ENCODE data around the gene CLK2.

DNA sequence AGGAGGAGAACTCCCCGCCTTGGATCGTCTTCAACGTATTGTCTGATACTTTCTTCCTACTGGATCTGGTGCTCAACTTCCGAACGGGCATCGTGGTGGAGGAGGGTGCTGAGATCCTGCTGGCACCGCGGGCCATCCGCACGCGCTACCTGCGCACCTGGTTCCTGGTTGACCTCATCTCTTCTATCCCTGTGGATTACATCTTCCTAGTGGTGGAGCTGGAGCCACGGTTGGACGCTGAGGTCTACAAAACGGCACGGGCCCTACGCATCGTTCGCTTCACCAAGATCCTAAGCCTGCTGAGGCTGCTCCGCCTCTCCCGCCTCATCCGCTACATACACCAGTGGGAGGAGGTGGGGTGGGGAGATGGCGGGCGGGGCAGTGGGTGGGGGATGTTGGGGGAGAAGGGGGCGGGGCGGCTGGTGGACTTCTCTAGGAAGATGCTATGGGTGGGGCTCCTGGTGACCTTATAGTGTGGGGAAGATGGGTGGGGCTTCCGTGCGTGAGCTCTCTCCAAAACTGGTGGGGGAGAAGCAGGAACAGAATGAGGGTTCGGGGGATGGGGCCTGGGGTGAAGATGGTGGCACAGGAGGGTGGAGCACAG lies 9.3 kb upstream of the CLK2 start:
- TF ChIP-seq, protein P1, sequence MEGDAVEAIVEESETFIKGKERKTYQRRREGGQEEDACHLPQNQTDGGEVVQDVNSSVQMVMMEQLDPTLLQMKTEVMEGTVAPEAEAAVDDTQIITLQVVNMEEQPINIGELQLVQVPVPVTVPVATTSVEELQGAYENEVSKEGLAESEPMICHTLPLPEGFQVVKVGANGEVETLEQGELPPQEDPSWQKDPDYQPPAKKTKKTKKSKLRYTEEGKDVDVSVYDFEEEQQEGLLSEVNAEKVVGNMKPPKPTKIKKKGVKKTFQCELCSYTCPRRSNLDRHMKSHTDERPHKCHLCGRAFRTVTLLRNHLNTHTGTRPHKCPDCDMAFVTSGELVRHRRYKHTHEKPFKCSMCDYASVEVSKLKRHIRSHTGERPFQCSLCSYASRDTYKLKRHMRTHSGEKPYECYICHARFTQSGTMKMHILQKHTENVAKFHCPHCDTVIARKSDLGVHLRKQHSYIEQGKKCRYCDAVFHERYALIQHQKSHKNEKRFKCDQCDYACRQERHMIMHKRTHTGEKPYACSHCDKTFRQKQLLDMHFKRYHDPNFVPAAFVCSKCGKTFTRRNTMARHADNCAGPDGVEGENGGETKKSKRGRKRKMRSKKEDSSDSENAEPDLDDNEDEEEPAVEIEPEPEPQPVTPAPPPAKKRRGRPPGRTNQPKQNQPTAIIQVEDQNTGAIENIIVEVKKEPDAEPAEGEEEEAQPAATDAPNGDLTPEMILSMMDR (IDR thresholded peaks at IDR 0.05; ENCODE audit: extremely low read depth in 1 of 2, insufficient read depth in 1 of 2, low read depth in 1 of 2, low read length in 2 of 2) = no peak
- TF ChIP-seq POLR2A (IDR thresholded peaks at IDR 0.05; ENCODE audit: low read depth, low read length) (no peak), EZH2 (IDR thresholded peaks at IDR 0.05; ENCODE audit: borderline replicate concordance, low read depth, low read length, severe bottlenecking) (no peak), POLR2AphosphoS5 (IDR thresholded peaks at IDR 0.05; ENCODE audit: insufficient read depth, low read depth, low read length) (no peak), GATA2 (IDR thresholded peaks at IDR 0.05; ENCODE audit: insufficient read depth, insufficient read length, low read depth, low read length) (no peak), JUN (IDR thresholded peaks at IDR 0.05; ENCODE audit: borderline replicate concordance, insufficient read depth, insufficient read length, low read depth) (no peak), FOS (IDR thresholded peaks at IDR 0.05; ENCODE audit: borderline replicate concordance, insufficient read depth, low read length) (no peak)

Data from endothelial cell of umbilical vein (primary cell).